ENCODE measurements around the gene DHRS7. TPM values are rescaled to one million over a fixed set of nuclear protein-coding genes. Genes with fewer than 3 reads are reported as not detected.
"Not testable (repeated sequence)": the region's sequence is repeated elsewhere in the genome, so short reads cannot be mapped to it uniquely, and the experiment has no call there.

DHRS7 gene
- total and polyA plus RNA-seq, 2 donors: 45.1 to 73.3 TPM

DNA sequence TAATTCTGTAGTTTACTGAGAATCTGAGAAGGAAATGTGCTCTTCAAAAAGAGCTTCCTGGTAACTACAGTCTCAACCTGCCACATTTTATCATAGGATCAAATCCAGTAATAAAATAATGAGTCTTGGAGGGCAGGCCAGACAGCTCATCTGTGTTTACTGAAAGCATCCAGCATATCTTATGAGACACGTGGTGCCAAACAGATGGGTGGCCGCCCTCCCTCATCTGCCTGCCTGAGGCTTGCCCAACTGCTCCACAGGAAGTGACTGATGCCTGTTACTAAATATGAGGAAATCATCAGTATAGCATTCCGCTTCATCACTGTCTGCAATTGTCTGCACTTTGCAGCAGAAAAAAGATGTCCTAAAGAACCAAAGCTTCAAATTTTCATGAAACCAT is 13.5 kb downstream of the DHRS7 start:
- Histone ChIP-seq H3K4me1 (ENCODE audit: insufficient read depth) (no peaks in the 10 kb centered on the region), H3K27ac (ENCODE audit: low read depth) (no peak overlapping the region), H3K4me3 (ENCODE audit: low read depth, low read length) (no peak overlapping the region), H3K36me3 (ENCODE audit: insufficient read depth) (peaks cover 5% of the 10 kb centered on the region)
- 15% methylated on average over 3 of the region's 3 CpGs for WGBS
- DNase-seq (ENCODE audit: extremely low spot score): no peak

DNA sequence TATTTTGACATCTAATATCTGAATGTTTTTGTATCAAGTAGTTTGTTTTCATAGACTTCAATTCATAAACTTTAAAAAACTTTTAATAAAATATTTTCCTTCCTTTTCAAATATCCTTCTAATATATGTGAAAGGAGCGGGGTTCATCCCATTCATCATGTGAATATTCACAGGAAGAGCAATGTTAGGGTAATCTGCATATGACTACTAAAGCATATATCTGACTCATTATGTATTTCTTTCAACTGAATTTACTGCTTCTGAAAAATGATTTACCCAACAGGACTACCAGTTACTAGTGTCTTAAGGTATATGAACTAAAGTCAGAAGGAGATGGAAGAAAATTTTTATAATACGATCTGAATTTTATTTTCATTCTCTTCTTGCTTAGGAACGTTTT is 30.5 kb downstream of the DHRS7 start:
- H3K4me1 ChIP-seq (ENCODE audit: insufficient read depth): no peaks in the 10 kb centered on the region
- no peaks in the 10 kb centered on the region for H3K36me3 ChIP-seq (ENCODE audit: insufficient read depth)
- no peak overlapping the region for H3K27ac ChIP-seq (ENCODE audit: low read depth)
- H3K4me3 ChIP-seq (ENCODE audit: low read depth, low read length): no peak overlapping the region
- 92% methylated on average over 3 of the region's 3 CpGs for WGBS
- no peak for DNase-seq (ENCODE audit: extremely low spot score)

DNA sequence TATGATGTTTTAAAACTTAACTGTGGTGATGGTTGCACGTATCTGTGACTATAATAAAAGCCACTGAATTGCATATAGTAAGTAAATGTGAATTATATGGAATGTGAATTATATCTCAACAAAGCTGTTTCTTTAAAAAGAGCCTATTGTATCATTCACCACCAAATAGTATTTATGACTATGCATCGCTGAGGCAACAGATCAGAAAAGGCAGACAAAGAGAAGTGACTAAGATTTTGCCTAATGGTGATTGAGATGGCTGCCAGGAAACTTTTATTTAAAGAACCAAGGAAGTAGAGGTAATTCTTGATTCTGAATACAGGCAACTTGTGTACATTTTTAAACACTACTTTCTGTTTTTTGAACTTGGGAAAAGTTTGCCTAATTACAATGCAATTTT is 31.7 kb downstream of the DHRS7 start:
- DNase-seq (ENCODE audit: extremely low spot score): no peak
- H3K27ac ChIP-seq (ENCODE audit: low read depth): no peak overlapping the region
- no peaks in the 10 kb centered on the region for H3K36me3 ChIP-seq (ENCODE audit: insufficient read depth)
- no peak overlapping the region for H3K4me3 ChIP-seq (ENCODE audit: low read depth, low read length)
- no peaks in the 10 kb centered on the region for H3K4me1 ChIP-seq (ENCODE audit: insufficient read depth)
- WGBS: 89% methylated on average over 2 of the region's 2 CpGs

DNA sequence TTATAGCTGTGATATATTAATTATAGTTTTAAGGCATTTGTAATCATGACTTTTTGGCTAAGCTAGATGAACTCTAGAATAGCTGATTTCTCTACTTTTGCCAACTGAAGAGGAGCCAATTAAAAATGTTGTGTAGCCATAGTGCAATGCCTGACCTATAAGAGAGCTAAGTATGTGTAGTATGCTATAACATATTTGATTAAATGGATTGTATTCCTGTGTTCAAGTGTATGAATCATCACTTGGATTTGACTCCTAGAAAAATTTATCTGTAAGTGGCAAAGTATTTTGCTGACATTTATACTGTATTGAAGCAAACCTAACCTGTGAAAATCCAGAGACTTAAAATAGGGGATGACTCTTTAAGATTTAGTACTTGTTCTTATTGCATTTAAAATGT is 39.3 kb downstream of the DHRS7 start:
- Histone ChIP-seq H3K36me3 (ENCODE audit: insufficient read depth) (peaks cover 5% of the 10 kb centered on the region), H3K4me3 (ENCODE audit: low read depth, low read length) (no peak overlapping the region), H3K4me1 (ENCODE audit: insufficient read depth) (no peaks in the 10 kb centered on the region), H3K27ac (ENCODE audit: low read depth) (no peak overlapping the region)
- no peak for DNase-seq (ENCODE audit: extremely low spot score)

DNA sequence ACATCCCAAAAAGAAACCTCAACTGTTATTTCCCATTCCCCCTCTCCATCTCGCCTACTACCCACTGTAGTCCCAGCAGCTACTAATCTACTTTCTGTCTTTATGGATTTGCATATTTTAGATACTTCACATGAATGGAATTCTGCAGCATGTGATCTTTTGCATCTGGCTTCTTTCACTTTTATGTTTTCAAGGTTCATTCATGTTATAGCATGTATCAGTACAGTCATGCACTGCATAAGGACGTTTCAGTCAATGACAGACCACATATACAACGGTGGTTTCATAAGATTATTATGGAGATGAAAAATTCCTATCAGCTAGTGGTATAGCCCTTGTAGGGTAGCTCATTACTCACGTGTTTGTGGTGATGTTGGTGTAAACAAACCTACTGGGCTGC is 49.0 kb downstream of the DHRS7 start:
- DNase-seq (ENCODE audit: extremely low spot score): no peak
- no peak overlapping the region for H3K27ac ChIP-seq (ENCODE audit: low read depth)
- H3K4me3 ChIP-seq (ENCODE audit: low read depth, low read length): no peak overlapping the region
- 43% methylated on average over 4 of the region's 4 CpGs for WGBS
- no peaks in the 10 kb centered on the region for H3K4me1 ChIP-seq (ENCODE audit: insufficient read depth)
- peaks cover 2% of the 10 kb centered on the region for H3K36me3 ChIP-seq (ENCODE audit: insufficient read depth)

DNA sequence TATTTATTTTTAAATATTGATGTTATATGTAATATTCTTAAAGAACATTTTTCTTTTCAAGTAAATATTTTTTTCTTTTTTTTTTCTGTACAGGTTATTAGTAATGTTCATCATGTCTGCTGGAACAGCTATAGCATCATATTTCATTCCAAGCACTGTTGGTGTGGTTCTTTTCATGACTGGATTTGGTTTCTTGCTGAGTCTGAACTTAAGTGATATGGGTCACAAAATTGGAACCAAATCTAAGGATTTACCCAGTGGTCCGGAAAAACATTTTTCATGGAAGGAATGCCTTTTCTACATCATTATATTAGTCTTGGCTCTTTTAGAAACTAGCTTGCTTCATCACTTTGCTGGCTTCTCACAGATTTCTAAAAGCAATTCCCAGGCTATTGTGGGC is 50.3 kb downstream of the DHRS7 start:
- DNase-seq (ENCODE audit: extremely low spot score): no peak
- H3K27ac ChIP-seq (ENCODE audit: low read depth): no peak overlapping the region
- no peaks in the 10 kb centered on the region for H3K4me1 ChIP-seq (ENCODE audit: insufficient read depth)
- WGBS: 48% methylated on average over 1 of the region's 1 CpG
- H3K4me3 ChIP-seq (ENCODE audit: low read depth, low read length): no peak overlapping the region
- H3K36me3 ChIP-seq (ENCODE audit: insufficient read depth): peaks cover 2% of the 10 kb centered on the region

DNA sequence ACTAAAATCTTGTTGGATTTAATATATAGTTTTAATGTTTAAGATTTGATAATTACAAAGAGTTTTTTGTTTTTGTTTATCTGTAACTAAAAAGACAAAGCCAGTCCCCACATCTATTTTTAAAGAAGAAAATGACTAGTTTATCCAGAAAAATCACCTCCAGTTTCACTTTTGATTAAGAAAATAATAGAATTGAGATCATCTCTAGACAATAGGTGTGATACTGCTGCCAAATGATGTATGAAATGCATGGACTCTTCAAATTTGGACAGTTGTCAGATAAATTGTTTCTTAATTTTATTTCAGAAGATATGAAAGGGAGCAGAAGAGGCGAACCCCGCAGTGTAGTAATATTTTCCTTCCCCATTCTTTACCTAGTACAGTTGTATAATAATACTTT is 53.5 kb downstream of the DHRS7 start:
- WGBS: 93% methylated on average over 2 of the region's 2 CpGs
- H3K27ac ChIP-seq (ENCODE audit: low read depth): no peak overlapping the region
- H3K36me3 ChIP-seq (ENCODE audit: insufficient read depth): no peaks in the 10 kb centered on the region
- DNase-seq (ENCODE audit: extremely low spot score): no peak
- H3K4me1 ChIP-seq (ENCODE audit: insufficient read depth): no peaks in the 10 kb centered on the region
- no peak overlapping the region for H3K4me3 ChIP-seq (ENCODE audit: low read depth, low read length)

DNA sequence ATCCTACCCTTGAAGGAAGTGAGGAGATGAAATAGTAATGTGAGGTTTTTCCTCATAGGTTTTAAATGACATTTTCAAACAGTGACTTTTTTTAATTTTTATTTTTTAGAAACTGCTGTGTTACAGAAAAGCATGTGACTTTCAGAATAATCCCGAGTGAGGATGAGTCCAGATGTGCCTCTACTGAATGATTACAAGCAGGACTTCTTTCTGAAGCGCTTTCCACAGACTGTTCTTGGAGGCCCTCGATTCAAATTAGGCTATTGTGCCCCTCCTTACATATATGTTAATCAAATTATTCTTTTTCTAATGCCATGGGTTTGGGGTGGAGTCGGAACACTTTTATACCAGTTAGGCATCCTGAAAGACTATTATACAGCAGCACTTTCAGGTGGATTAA is 57.7 kb downstream of the DHRS7 start:
- WGBS: 75% methylated on average over 4 of the region's 4 CpGs
- Histone ChIP-seq H3K27ac (ENCODE audit: low read depth) (no peak overlapping the region), H3K4me1 (ENCODE audit: insufficient read depth) (no peaks in the 10 kb centered on the region), H3K4me3 (ENCODE audit: low read depth, low read length) (no peak overlapping the region), H3K36me3 (ENCODE audit: insufficient read depth) (no peaks in the 10 kb centered on the region)
- DNase-seq (ENCODE audit: extremely low spot score): no peak

DNA sequence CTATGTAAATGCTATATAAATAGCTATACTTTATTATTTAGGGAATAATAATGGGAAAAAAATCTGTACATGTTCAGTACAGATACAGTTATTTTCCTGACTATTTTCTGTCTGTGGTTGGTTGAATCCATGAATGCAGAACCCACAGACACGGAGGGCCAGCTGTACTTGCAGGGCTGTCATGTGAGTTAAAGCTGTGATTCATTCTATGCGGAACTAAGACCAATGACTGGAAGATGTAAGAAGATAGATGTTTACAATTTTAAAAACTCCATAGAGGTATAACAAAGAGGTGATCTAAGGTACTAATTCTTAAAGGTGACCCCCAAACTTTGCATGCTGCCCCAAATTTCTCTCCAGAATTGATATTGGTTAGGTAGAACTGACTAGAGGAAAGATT is 58.9 kb downstream of the DHRS7 start:
- no peak for DNase-seq (ENCODE audit: extremely low spot score)
- Histone ChIP-seq H3K4me3 (ENCODE audit: low read depth, low read length) (no peak overlapping the region), H3K36me3 (ENCODE audit: insufficient read depth) (no peaks in the 10 kb centered on the region), H3K4me1 (ENCODE audit: insufficient read depth) (no peaks in the 10 kb centered on the region), H3K27ac (ENCODE audit: low read depth) (no peak overlapping the region)
- 41% methylated on average over 2 of the region's 2 CpGs for WGBS

DNA sequence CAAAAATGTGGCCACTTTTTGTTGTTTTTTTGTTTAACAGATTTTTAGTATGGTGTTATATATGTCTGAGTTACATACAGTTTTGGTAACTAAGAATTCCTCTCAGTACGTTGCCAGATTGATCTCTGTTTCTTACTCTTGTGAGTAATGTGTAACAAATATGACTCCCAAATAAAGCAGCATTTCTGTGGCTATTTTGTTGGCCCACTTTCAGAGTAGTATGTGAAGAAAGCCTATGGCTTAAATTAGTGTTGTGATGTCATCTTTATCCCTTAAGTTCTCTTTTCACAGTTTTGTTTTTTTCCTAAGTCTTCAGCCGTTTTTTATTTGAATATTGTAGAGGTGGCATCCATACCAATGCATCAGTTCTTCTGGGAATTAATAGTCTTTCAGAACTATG is 62.8 kb downstream of the DHRS7 start:
- WGBS: 38% methylated on average over 2 of the region's 2 CpGs
- Histone ChIP-seq H3K36me3 (ENCODE audit: insufficient read depth) (no peaks in the 10 kb centered on the region), H3K4me3 (ENCODE audit: low read depth, low read length) (no peak overlapping the region), H3K4me1 (ENCODE audit: insufficient read depth) (no peaks in the 10 kb centered on the region), H3K27ac (ENCODE audit: low read depth) (no peak overlapping the region)
- no peak for DNase-seq (ENCODE audit: extremely low spot score)

DNA sequence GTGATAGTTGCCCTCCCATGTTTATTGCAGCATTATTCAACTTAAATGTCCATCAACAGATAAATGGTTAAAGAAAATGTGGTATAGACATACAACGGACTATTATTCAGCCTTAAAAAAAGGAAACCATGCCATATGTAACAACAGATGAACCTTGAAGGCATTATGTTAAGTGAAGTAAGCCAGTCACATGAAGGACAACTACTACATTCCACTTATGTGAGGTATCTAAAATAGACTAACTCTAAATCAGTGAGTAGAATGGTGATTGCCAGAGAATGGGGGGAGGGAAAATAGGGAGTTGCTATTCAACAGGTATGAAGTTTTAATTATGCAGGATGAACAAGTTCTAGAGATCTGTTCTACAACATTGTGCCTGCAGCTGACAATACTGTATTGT is 63.4 kb downstream of the DHRS7 start:
- Histone ChIP-seq H3K27ac (ENCODE audit: low read depth) (no peak overlapping the region), H3K4me3 (ENCODE audit: low read depth, low read length) (no peak overlapping the region), H3K36me3 (ENCODE audit: insufficient read depth) (no peaks in the 10 kb centered on the region), H3K4me1 (ENCODE audit: insufficient read depth) (no peaks in the 10 kb centered on the region)
- DNase-seq (ENCODE audit: extremely low spot score): no peak
- WGBS: 96% methylated on average over 1 of the region's 1 CpG

DNA sequence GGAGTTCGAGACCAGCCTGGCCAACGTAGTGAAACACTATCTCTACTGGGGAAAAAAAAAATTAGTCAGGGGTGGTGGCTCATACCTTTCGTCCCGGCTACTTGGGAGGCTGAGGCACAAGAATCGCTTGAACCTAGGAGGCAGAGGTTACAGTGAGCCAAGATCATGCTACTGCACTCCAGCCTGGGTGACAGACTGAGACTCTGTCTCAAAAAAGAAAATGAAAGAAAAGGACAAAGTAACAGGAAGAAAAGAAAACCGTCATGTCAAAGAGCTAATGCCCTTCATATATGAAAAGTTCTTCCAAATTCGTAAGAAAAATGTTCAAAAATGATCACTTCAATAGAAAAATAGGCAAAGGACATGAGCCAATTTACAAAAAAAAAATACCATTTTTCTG is 65.3 kb downstream of the DHRS7 start:
- DNase-seq (ENCODE audit: extremely low spot score); H3K4me1 ChIP-seq (ENCODE audit: insufficient read depth); H3K27ac ChIP-seq (ENCODE audit: low read depth); H3K4me3 ChIP-seq (ENCODE audit: low read depth, low read length); H3K36me3 ChIP-seq (ENCODE audit: insufficient read depth): not testable (repeated sequence)
- WGBS: 97% methylated on average over 7 of the region's 7 CpGs

DNA sequence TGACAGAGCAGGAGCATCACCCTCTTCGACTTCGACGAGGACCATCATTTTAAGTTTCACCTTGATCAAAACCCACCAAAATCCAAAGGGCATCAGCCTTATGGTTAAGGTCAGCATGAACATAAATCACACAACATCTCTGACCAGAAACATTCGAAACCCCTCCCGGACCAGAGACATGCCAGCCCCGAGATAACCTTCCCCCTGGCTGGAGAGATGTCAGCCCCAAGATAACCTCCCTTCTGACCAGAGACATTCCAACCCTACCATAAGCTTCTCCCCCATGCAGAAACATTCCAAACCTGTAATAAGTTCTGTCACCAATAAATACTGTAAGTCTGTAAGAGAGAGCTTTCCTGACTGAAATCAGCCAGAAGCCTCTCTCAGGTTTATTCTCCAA is 67.2 kb downstream of the DHRS7 start:
- Histone ChIP-seq H3K4me3 (ENCODE audit: low read depth, low read length) (no peak overlapping the region), H3K27ac (ENCODE audit: low read depth) (no peak overlapping the region), H3K4me1 (ENCODE audit: insufficient read depth) (no peaks in the 10 kb centered on the region), H3K36me3 (ENCODE audit: insufficient read depth) (no peaks in the 10 kb centered on the region)
- 91% methylated on average over 6 of the region's 6 CpGs for WGBS
- DNase-seq (ENCODE audit: extremely low spot score): no peak

DNA sequence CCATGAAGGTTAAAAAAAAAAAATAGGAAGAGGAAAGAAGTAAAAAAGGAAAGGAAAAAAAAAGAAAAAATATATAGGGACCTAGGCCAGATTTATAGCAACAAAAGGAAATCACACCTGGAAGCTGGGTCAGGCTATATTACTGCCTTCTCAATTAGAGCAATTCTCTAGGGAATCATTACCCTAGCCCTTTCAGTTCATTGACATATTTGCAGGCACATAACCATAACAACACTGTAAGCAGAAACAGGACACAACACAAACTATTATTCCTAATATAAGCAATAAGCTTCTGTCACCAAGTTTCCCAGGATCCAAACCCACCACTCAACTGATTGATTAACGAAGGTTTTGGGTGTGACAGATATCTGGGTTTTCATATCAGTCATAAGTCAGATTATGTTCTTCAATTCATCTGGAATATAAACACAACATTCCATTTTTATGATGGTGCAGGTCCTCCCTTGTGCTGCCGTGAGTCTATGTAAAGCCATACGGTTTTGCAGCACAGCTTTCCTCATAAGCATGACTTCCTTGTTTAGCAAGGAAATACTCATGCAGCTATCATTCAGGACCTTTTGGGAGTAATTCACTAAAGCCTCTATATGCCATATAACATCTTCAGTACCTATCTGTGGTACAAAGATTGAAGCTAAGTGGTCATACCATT is 69.3 kb downstream of the DHRS7 start:
- DNase-seq (ENCODE audit: extremely low spot score): no peak
- no peak overlapping the region for H3K27ac ChIP-seq (ENCODE audit: low read depth)
- H3K4me3 ChIP-seq (ENCODE audit: low read depth, low read length): no peak overlapping the region
- no peaks in the 10 kb centered on the region for H3K36me3 ChIP-seq (ENCODE audit: insufficient read depth)
- WGBS: 43% methylated on average over 3 of the region's 3 CpGs
- no peaks in the 10 kb centered on the region for H3K4me1 ChIP-seq (ENCODE audit: insufficient read depth)

DNA sequence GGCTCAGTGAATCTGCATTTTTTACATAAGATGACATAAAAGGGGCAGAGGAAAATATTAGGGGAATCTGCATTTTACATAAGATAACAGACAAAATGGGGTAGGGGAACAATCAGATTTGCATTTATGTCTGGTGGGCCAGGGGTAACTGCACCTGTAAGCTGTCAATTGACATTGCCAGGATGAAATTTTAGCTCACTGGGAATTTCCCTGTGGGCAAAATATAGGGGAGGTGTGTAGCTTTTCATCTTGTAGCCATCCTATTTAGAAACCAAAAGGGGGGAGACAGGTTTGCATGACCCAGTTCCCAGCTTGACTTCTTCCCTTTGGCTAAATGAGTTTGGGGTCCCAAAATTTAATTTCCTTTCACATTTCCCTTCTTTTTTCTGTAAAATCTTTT is 70.0 kb downstream of the DHRS7 start:
- no peak for DNase-seq (ENCODE audit: extremely low spot score)
- no peaks in the 10 kb centered on the region for H3K36me3 ChIP-seq (ENCODE audit: insufficient read depth)
- H3K4me1 ChIP-seq (ENCODE audit: insufficient read depth): no peaks in the 10 kb centered on the region
- no peak overlapping the region for H3K27ac ChIP-seq (ENCODE audit: low read depth)
- H3K4me3 ChIP-seq (ENCODE audit: low read depth, low read length): no peak overlapping the region

Data from urinary bladder (tissue), 4 donors.